K562 (cell line): ENCODE data around the gene FCSK. TPM values are rescaled to one million over a fixed set of nuclear protein-coding genes. Genes with fewer than 3 reads are reported as not detected.

Experiments used
- CREB3L1 ChIP-seq: fragments of 450-650 bp; IDR thresholded peaks from 2 replicates; pipeline ENCODE4 v1.6.1; 2014; ENCODE audit warnings: low read depth, mild to moderate bottlenecking, moderate library complexity, borderline replicate concordance
- ETS1 ChIP-seq: conservative IDR thresholded peaks from 2 replicates; pipeline ENCODE4 v1.6.1; 2011; ENCODE audit warnings: low read depth, mild to moderate bottlenecking, low read length; ENCODE audit not compliant: control insufficient read depth
- HDAC1 ChIP-seq, 2 experiments: fragments of 450-650 bp; IDR thresholded peaks; 2 replicates each; pipeline ENCODE4 v1.6.1; 2016 to 2017; ENCODE audit warnings: inconsistent platforms in 1 of 2, mild to moderate bottlenecking in 1 of 2, moderate library complexity in 1 of 2
- HLTF ChIP-seq: fragments of 450-650 bp; IDR thresholded peaks from 2 replicates; pipeline ENCODE4 v1.6.1; 2016
- LCOR ChIP-seq: sonication (generic); formaldehyde crosslinking; IDR thresholded peaks from 2 replicates; pipeline ENCODE4 v1.8.0; 2022; ENCODE audit warnings: mild to moderate bottlenecking, missing genetic modification reagents
- MLX ChIP-seq, 2 experiments: fragments of 450-650 bp in 1 of 2; sonication (generic) in 1 of 2; formaldehyde crosslinking; conservative IDR thresholded peaks; 2 replicates each; pipeline versions ENCODE4 v1.4.0 to v1.8.1; 2020 to 2022; ENCODE audit warnings: mild to moderate bottlenecking in 1 of 2, missing genetic modification reagents in 1 of 2
- MTA3 ChIP-seq: fragments of 450-650 bp; formaldehyde crosslinking; IDR thresholded peaks from 2 replicates; pipeline ENCODE4 v1.6.1; 2017; ENCODE audit warnings: mild to moderate bottlenecking, borderline replicate concordance
- NR3C1 ChIP-seq: sonication (generic); formaldehyde crosslinking; IDR thresholded peaks from 2 replicates; pipeline ENCODE4 v1.8.1; 2022; ENCODE audit warnings: missing genetic modification reagents
- NRF1 ChIP-seq, 2 experiments: fragments of 450-650 bp; IDR thresholded peaks in 1 of 2; conservative IDR thresholded peaks in 1 of 2; 2 replicates each; pipeline ENCODE4 v1.6.1; 2014; ENCODE audit warnings: mild to moderate bottlenecking in 2 of 2
- RB1 ChIP-seq: fragments of 450-650 bp; IDR thresholded peaks from 2 replicates; pipeline ENCODE4 v1.6.1; 2017; ENCODE audit warnings: low read depth, mild to moderate bottlenecking
- SMAD4 ChIP-seq: fragments of 250-450 bp; sonication (Bioruptor Pico); conservative IDR thresholded peaks from 2 replicates; pipeline ENCODE4 v1.8.0; 2021; ENCODE audit warnings: inconsistent platforms, mild to moderate bottlenecking, moderate library complexity
- SUPT5H ChIP-seq: fragments of 450-650 bp; IDR thresholded peaks from 2 replicates; pipeline ENCODE4 v1.6.1; 2016
- TOE1 ChIP-seq, 2 experiments: fragments of 450-650 bp in 1 of 2; sonication (generic) in 1 of 2; formaldehyde crosslinking in 1 of 2; IDR thresholded peaks; 2 replicates each; pipeline versions ENCODE4 v1.7.1 to v1.8.0; 2016 to 2022; ENCODE audit warnings: borderline replicate concordance in 2 of 2, mild to moderate bottlenecking in 2 of 2, antibody characterized with exemption in 1 of 2, inconsistent platforms in 1 of 2, low read depth in 1 of 2, missing genetic modification reagents in 1 of 2, moderate library complexity in 1 of 2
- U2AF1 ChIP-seq: fragments of 200-400 bp; formaldehyde crosslinking; optimal IDR thresholded peaks from 2 replicates; pipeline ENCODE3; 2017; ENCODE audit warnings: mild to moderate bottlenecking, low read depth, low read length, moderate library complexity
- ZMIZ1 ChIP-seq, 2 experiments: fragments of 150-350 bp in 1 of 2; IDR thresholded peaks; 2 replicates each; pipeline ENCODE4 v1.6.1; 2012 to 2016; ENCODE audit warnings: low read depth in 2 of 2, low read length in 2 of 2, mild to moderate bottlenecking in 1 of 2, moderate library complexity in 1 of 2
- ZNF639 ChIP-seq, 2 experiments: fragments of 200-800 bp in 1 of 2; sonication (Bioruptor generic) in 1 of 2; sonication (generic) in 1 of 2; formaldehyde crosslinking in 1 of 2; IDR thresholded peaks in 1 of 2; conservative IDR thresholded peaks in 1 of 2; 2 replicates each; pipeline versions ENCODE4 v1.5.0 to v1.6.1; 2016 to 2020; ENCODE audit warnings: missing compliant biosample characterization in 1 of 2, missing genetic modification characterization in 1 of 2, missing genetic modification reagents in 1 of 2
- ZZZ3 ChIP-seq: fragments of 450-650 bp; IDR thresholded peaks from 2 replicates; pipeline ENCODE4 v1.6.1; 2016; ENCODE audit warnings: antibody characterized with exemption, mild to moderate bottlenecking, moderate library complexity
- polyA plus RNA-seq, 8 experiments: library from polyadenylated mRNA; depleted of rRNA in 4 of 8; stranded (reverse) in 5 of 8; unstranded in 3 of 8; fragments of >200 nt; fragmentation: Nextera tagmentation in 2 of 8; fragmentation: Illumina TruSeq in 1 of 8; extraction: Ambion mirVana in 2 of 8; extraction: Trizol in 1 of 8; gene quantifications; 2 replicates each; pipeline versions ENCODE4 v1.2.1 to v1.2.3, GENCODE V29; 2011 to 2014; ENCODE audit warnings: inconsistent platforms in 1 of 8, missing spikeins in 1 of 8
- total RNA-seq, 7 experiments: library from RNA; depleted of rRNA in 6 of 7; stranded (reverse); fragments of >200 nt in 6 of 7; fragmentation: Illumina TruSeq in 2 of 7; extraction: Trizol in 2 of 7; gene quantifications; 2 replicates each; pipeline versions ENCODE4 v1.2.1 to v1.2.3, GENCODE V29; 2011 to 2021; ENCODE audit warnings: low replicate concordance in 1 of 7

FCSK gene
- total and polyA plus RNA-seq, 9 of the 15 experiments (the other 6 are each of a cell fraction or from before 2014, with no cell fraction given): 0.92 to 18.6 (median 8.3) TPM

- TF ChIP-seq NRF1 (conservative IDR thresholded peaks at IDR 0.05 in 1 of 2, IDR thresholded peaks at IDR 0.05 in 1 of 2) (0 out of 4 replicates have a peak, but pooled peaks of 1 of the 2 experiments have one; percentile 26), U2AF1 (no peak), RB1 (peak; percentile 84), TOE1 (IDR thresholded peaks at IDR 0.05; ENCODE audit: borderline replicate concordance) (no peak), TOE1 (CRISPR knock-in tag; IDR thresholded peaks at IDR 0.05; ENCODE audit: borderline replicate concordance, low read depth) (no peak), SUPT5H (peak; percentile 84), LCOR (CRISPR knock-in tag) (no peak), ZZZ3 (no peak), ZNF639 (CRISPR knock-in tag; conservative IDR thresholded peaks at IDR 0.05 in 1 of 2, IDR thresholded peaks at IDR 0.05 in 1 of 2) (peak in 1 of 2 experiments; percentile 62; a peak in 1 of 4 replicates), MTA3 (no peak), HDAC1 (IDR thresholded peaks at IDR 0.05) (peak in 1 of 2 experiments; percentile 82; a peak in 2 of 4 replicates), MLX (CRISPR knock-in tag; conservative IDR thresholded peaks at IDR 0.05) (no peak), ETS1 (no peak), NR3C1 (no peak), ZMIZ1 (IDR thresholded peaks at IDR 0.05; ENCODE audit: low read depth in 2 of 2, low read length in 2 of 2) (peak in 1 of 2 experiments; percentile 33; a peak in 1 of 4 replicates), HLTF (no peak), SMAD4 (CRISPR knock-in tag) (0 out of 2 replicates have a peak, but pooled peaks have one; percentile 40), CREB3L1 (peak; percentile 78)
These were observed 68.8 kb downstream of the FCSK start, which contains the start of gene COG4 (continued) for GRCh38 chr16:70523076-70523742.
